Body of pancreas (tissue), 4 donors: ENCODE data around the gene SRRM1. TPM values are rescaled to one million over a fixed set of nuclear protein-coding genes. Genes with fewer than 3 reads are reported as not detected.
A peak's percentile ranks its signal among the peaks of the same experiment; 100 is the strongest.
"Not testable (repeated sequence)": the region's sequence is repeated elsewhere in the genome, so short reads cannot be mapped to it uniquely, and the experiment has no call there.

Source experiments
- ATAC-seq: fragments of 150-250 bp; one replicate; pipeline ENCODE4 v1.9.1; 2016
- DNase-seq, 4 donors: peaks; one replicate each; pipeline ENCODE4 v3.0.0-alpha.2; 2019
- H3K27ac ChIP-seq, 4 donors: fragments of 200-600 bp; sonication (generic); 1 replicate in 3 of 4; 2 replicates in 1 of 4; pipeline versions ENCODE4 v1.5.1 to v1.6.1; 2016 to 2019; ENCODE audit warnings: mild to moderate bottlenecking in 1 of 4, mixed read lengths in 1 of 4, moderate library complexity in 1 of 4
- H3K27me3 ChIP-seq, 2 donors: fragments of 200-600 bp; sonication (generic); one replicate each; pipeline ENCODE4 v1.6.0; 2016; ENCODE audit warnings: mild to moderate bottlenecking in 1 of 2
- H3K36me3 ChIP-seq, 2 donors: fragments of 200-600 bp; sonication (generic); replicated peaks in 1 of 2; 2 replicates each; pipeline ENCODE4 v1.5.1; 2016; ENCODE audit warnings: low read depth in 2 of 2; ENCODE audit not compliant: insufficient read depth in 1 of 2
- H3K4me1 ChIP-seq: fragments of 200-600 bp; sonication (generic); one replicate; pipeline ENCODE4 v1.6.0; 2016
- H3K4me3 ChIP-seq, 2 donors: fragments of 200-600 bp; sonication (generic); 1 replicate in 1 of 2; 2 replicates in 1 of 2; pipeline ENCODE4 v1.5.1; 2016 to 2019
- H3K9me3 ChIP-seq, 3 donors: fragments of 200-600 bp; sonication (generic); 1 replicate in 2 of 3; 2 replicates in 1 of 3; pipeline ENCODE4 v1.5.1; 2016
- POLR2A ChIP-seq, 3 donors: fragments of 450-650 bp; IDR thresholded peaks; one replicate each; pipeline ENCODE4 v1.6.1; 2016; ENCODE audit warnings: antibody characterized with exemption in 3 of 3, mild to moderate bottlenecking in 2 of 3
- WGBS, 2 donors: methylation state at CpG; one replicate each; pipeline ENCODE4 v1.1.5; 2017; 5-methylcytosine and 5-hydroxymethylcytosine counted together
- intact Hi-C: fragments of 100-400 bp; cut with DNase I; formaldehyde crosslinking; loops from one replicate; pipeline ENCODE4 v1.15.1; 2023
- total RNA-seq, 2 donors: library from RNA; depleted of rRNA; stranded (reverse); fragments of >200 nt; gene quantifications; one replicate each; pipeline ENCODE4 v1.1.0, GENCODE V29; 2016
- TF ChIP-seq, protein P1 (sequence below), 7 experiments: fragments of 450-650 bp in 4 of 7; fragments of 200-600 bp in 3 of 7; sonication (generic) in 3 of 7; IDR thresholded peaks; one replicate each; pipeline ENCODE4 v1.5.1; 2016 to 2019; ENCODE audit warnings: antibody characterized with exemption in 7 of 7

The SRRM1 gene
- total RNA-seq, 2 donors from 2014 or later: 97.2 to 108 TPM

DNA sequence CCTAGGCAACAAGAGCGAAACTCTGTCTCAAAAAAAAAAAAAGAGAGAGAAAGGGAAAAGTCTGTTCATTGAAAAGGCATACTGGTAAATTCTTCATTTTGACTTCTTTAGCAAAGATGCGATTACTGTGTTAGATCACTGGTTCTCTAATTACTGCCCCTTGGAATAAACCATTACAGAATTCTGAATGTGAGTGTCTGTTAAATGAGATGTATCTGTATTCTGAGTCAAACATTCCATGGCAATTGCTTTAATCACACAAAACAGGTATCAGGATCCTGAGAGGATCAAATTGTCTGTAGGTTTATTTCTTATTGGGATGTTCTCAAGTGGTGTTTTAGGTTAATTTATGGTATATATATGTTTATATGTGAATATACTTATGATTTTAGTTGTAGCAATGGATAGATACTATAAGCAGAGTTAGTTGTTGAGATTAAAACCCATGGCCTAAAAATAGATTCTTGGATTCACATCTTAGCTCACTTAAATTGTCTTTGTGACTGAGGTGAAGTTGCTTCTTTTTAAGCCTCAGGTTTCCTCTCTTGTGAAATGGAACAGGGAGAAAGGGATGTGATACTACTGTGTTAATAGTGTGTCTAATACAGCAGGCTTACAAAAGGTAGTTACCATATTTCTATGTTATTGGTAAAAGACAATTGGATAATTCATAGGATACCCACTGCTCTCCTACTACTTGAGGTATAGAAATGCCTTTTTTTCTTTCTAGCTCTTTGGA is 16.2 kb downstream of the SRRM1 start:
- Histone ChIP-seq H3K36me3 (peaks cover 11 to 48% of the 10 kb centered on the region in 2 donors), H3K27me3 (no peaks in the 10 kb centered on the region), H3K9me3 (no peaks in the 10 kb centered on the region), H3K4me1 (peaks cover 31% of the 10 kb centered on the region), H3K4me3 (no peak overlapping the region), H3K27ac (no peak overlapping the region)
- no peak for ATAC-seq
- TF ChIP-seq, protein P1, sequence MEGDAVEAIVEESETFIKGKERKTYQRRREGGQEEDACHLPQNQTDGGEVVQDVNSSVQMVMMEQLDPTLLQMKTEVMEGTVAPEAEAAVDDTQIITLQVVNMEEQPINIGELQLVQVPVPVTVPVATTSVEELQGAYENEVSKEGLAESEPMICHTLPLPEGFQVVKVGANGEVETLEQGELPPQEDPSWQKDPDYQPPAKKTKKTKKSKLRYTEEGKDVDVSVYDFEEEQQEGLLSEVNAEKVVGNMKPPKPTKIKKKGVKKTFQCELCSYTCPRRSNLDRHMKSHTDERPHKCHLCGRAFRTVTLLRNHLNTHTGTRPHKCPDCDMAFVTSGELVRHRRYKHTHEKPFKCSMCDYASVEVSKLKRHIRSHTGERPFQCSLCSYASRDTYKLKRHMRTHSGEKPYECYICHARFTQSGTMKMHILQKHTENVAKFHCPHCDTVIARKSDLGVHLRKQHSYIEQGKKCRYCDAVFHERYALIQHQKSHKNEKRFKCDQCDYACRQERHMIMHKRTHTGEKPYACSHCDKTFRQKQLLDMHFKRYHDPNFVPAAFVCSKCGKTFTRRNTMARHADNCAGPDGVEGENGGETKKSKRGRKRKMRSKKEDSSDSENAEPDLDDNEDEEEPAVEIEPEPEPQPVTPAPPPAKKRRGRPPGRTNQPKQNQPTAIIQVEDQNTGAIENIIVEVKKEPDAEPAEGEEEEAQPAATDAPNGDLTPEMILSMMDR (IDR thresholded peaks at IDR 0.05): no peak
- TF ChIP-seq POLR2A (IDR thresholded peaks at IDR 0.05): no peak
- no peak for DNase-seq
- intact Hi-C loops: loop anchor here (10.0 kb wide), 1 partner anchor 565 kb away; no protein-coding TSS in a partner anchor
- WGBS, 2 donors: 95 to 96% methylated on average over 2 of the region's 2 CpGs

DNA sequence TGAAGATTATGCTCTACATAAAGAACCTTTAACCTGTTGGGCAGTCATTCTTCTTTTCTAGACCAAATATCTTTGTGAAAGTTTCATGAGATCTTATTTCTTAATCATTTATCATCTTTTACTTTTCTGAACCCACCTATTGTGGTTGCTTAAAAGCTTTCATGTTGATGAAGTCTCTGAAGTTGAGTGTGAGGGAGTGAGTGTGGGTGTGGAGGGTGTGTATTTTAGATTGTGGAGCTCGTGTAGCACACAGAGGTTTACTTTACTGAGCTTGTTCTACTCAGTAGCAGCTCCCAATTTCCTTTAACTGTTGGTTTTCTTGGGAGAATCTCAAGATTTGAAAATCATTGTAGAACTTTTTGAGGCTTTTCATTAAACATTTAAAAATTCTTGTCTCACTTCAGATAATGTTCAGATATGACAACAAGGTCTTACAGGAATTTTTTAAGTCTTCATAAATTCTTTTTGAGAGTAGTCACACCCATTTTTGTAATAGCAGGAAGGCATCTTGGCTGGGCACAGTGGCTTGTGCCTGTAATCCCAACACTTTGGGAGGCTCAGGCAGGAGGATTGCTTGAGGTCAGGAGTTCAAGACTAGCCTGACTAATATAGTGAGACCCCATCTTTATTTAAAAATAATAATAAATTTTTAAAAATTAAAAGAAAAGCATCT is 17.0 kb downstream of the SRRM1 start:
- ATAC-seq: no peak
- Histone ChIP-seq H3K36me3 (peaks cover 18 to 48% of the 10 kb centered on the region in 2 donors), H3K9me3 (no peaks in the 10 kb centered on the region), H3K4me3 (no peak overlapping the region), H3K4me1 (peaks cover 28% of the 10 kb centered on the region), H3K27ac (peak overlapping the region in 1 of 4 donors; percentile 11), H3K27me3 (no peaks in the 10 kb centered on the region)
- WGBS, 2 donors: 15 to 20% methylated on average over 1 of the region's 1 CpG
- DNase-seq: no peak
- intact Hi-C loops: loop anchor here (10.0 kb wide), 1 partner anchor 565 kb away; no protein-coding TSS in a partner anchor
- TF ChIP-seq, protein P1 (IDR thresholded peaks at IDR 0.05): no peak
- no peak for TF ChIP-seq POLR2A (IDR thresholded peaks at IDR 0.05)

DNA sequence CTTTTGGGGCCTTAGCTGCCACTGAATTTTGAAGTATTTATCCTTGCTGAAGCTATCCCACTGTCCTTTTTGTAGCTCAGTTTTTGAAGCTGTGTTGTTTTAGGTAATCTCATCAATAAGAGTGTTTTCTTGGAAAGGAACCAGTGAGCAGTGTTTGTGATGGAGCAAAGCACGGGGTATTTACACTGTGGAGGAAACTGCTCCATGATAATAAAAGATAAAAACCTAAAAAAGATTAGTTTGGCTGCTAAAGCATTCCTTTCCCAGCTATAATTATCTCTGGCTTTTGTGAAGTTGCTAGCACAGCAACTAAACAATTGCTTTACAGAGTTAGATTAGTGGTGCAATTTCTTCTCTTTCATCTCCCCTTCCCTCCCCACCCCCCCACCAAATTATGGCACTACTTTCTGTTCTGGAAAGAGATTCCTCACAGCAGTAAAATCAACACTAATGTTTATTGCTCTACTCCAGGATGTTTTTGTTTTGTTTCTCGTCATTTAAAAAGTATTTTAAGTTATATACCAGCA is 21.5 kb downstream of the SRRM1 start:
- WGBS, 2 donors: 65 to 72% methylated on average over 2 of the region's 2 CpGs
- no peak overlapping the region for H3K27ac ChIP-seq
- no peak overlapping the region for H3K4me3 ChIP-seq
- DNase-seq (no peak), ATAC-seq (no peak)
- H3K27me3 ChIP-seq: no peaks in the 10 kb centered on the region
- H3K36me3 ChIP-seq: peaks cover 32 to 71% of the 10 kb centered on the region in 2 donors
- intact Hi-C loops: no loop called here
- no peaks in the 10 kb centered on the region for H3K4me1 ChIP-seq
- TF ChIP-seq POLR2A (IDR thresholded peaks at IDR 0.05): no peak
- TF ChIP-seq, protein P1 (IDR thresholded peaks at IDR 0.05): no peak
- H3K9me3 ChIP-seq: no peaks in the 10 kb centered on the region

DNA sequence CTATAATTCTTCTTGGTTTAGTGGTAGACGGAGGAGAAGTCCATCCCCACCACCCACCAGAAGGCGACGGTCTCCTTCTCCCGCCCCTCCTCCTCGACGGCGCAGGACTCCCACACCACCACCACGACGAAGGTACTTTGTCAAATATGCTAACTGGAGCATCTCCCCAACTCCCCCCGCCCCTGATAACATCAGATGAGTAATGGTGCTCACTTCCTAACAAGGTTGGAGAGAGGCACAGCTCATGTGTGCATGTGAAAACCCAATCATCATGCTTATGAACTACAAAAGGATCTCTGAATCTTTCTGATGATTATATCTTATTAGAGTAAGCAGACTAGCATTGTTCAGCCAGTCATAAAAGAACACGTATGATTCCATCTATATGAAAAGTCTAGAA is 23.7 kb downstream of the SRRM1 start:
- no peaks in the 10 kb centered on the region for H3K27me3 ChIP-seq
- no peak for DNase-seq
- no peak for ATAC-seq
- no peak overlapping the region for H3K27ac ChIP-seq
- H3K36me3 ChIP-seq: peaks cover 49 to 79% of the 10 kb centered on the region in 2 donors
- whole genome bisulfite sequencing, 2 donors: 83 to 90% methylated on average over 11 of the region's 11 CpGs
- H3K9me3 ChIP-seq: no peaks in the 10 kb centered on the region
- no peak for TF ChIP-seq POLR2A (IDR thresholded peaks at IDR 0.05)
- TF ChIP-seq, protein P1 (IDR thresholded peaks at IDR 0.05): no peak
- no peaks in the 10 kb centered on the region for H3K4me1 ChIP-seq
- no peak overlapping the region for H3K4me3 ChIP-seq
- intact Hi-C loops: no loop called here

DNA sequence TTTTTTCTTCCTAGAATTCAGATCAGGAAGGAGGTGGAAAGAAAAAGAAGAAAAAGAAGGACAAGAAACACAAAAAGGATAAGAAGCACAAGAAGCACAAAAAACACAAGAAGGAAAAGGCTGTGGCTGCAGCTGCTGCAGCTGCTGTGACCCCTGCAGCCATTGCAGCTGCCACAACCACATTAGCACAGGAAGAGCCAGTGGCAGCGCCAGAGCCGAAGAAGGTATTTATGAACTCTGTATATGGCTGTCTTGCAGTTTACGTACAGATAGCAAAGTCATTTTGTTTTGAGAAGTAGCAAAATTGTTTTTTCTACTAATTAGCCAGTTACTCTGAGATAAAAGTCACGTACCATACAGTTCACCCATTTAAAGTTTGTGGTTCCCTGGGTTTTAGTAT is 28.3 kb downstream of the SRRM1 start:
- H3K4me1 ChIP-seq, DNase-seq, H3K27ac ChIP-seq, H3K9me3 ChIP-seq, H3K27me3 ChIP-seq, intact Hi-C loops, ATAC-seq, H3K4me3 ChIP-seq: not testable (repeated sequence)
- H3K36me3 ChIP-seq: peaks cover 34 to 60% of the 10 kb centered on the region in 2 donors
- 90 to 99% methylated on average over 4 of the region's 4 CpGs for WGBS, 2 donors

DNA sequence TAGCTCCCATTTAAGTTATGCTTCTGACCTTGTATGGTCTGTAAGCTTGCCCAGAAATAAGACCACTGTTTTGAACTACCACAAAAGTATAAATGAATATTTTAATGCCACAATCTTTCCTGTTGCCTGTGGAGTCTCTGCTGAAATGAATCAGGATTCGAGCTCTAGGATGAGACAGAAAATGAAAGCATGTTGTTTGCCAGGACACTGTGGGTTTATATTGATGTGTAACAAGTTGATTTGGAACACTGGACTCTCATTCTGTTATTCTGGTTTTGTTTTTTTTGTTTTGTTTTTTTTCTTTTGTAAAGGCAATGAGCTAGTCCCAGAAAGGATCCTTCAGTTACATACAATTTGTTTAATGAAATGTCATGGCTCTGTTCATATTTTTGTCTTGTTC is 29.6 kb downstream of the SRRM1 start:
- H3K27ac ChIP-seq, DNase-seq, intact Hi-C loops, H3K4me3 ChIP-seq, ATAC-seq, H3K4me1 ChIP-seq, H3K27me3 ChIP-seq, H3K9me3 ChIP-seq: not testable (repeated sequence)
- 86 to 90% methylated on average over 1 of the region's 1 CpG for WGBS, 2 donors
- peaks cover 25 to 46% of the 10 kb centered on the region in 2 donors for H3K36me3 ChIP-seq
